Lung (tissue), 12 donors: ENCODE measurements around the gene VEGFA. TPM values are rescaled to one million over a fixed set of nuclear protein-coding genes. Genes with fewer than 3 reads are reported as not detected.

Experiments used
- ATAC-seq: fragments of 200-7000 bp; cut with Tn5 transposase; one replicate; pipeline ENCODE4 v1.9.1; 2020; ENCODE audit warnings: moderate number of reproducible peaks; ENCODE audit not compliant: insufficient read depth, low FRiP score
- DNase-seq, 3 donors: peaks; one replicate each; pipeline ENCODE4 v3.0.0-alpha.2; 2013 to 2017
- H3K27ac ChIP-seq, 2 donors: one replicate each; pipeline ENCODE4 v1.5.1; 2013; ENCODE audit warnings: mild to moderate bottlenecking in 2 of 2, moderate library complexity in 2 of 2, control low read depth in 1 of 2, inconsistent platforms in 1 of 2, low read depth in 1 of 2, low read length in 1 of 2
- H3K27me3 ChIP-seq, 3 donors: one replicate each; pipeline ENCODE4 v1.5.1; 2013; ENCODE audit warnings: low read length in 2 of 3; ENCODE audit not compliant: control insufficient read depth in 3 of 3, insufficient read depth in 3 of 3
- H3K36me3 ChIP-seq, 4 donors: one replicate each; pipeline ENCODE4 v1.5.1; 2013; ENCODE audit warnings: low read length in 4 of 4, mild to moderate bottlenecking in 1 of 4, moderate library complexity in 1 of 4; ENCODE audit not compliant: control insufficient read depth in 4 of 4, insufficient read depth in 4 of 4
- H3K4me1 ChIP-seq, 5 donors: one replicate each; pipeline ENCODE4 v1.5.1; 2013; ENCODE audit warnings: low read length in 5 of 5, mild to moderate bottlenecking in 2 of 5, moderate library complexity in 1 of 5; ENCODE audit not compliant: control insufficient read depth in 5 of 5, insufficient read depth in 5 of 5
- H3K4me3 ChIP-seq: one replicate; pipeline ENCODE4 v1.5.1; 2013; ENCODE audit warnings: mild to moderate bottlenecking, control low read depth, moderate library complexity
- H3K9ac ChIP-seq, 2 donors: one replicate each; pipeline ENCODE4 v1.5.1; 2013; ENCODE audit warnings: low read length in 2 of 2, control low read depth in 1 of 2; ENCODE audit not compliant: insufficient read depth in 1 of 2
- H3K9me3 ChIP-seq, 4 donors: one replicate each; pipeline ENCODE4 v1.5.1; 2013; ENCODE audit warnings: low read length in 3 of 4, mild to moderate bottlenecking in 1 of 4, moderate library complexity in 1 of 4; ENCODE audit not compliant: control insufficient read depth in 4 of 4, insufficient read depth in 3 of 4
- CTCF ChIP-seq: IDR thresholded peaks from 2 replicates; pipeline ENCODE4 v1.5.1; 2012; ENCODE audit warnings: mild to moderate bottlenecking; ENCODE audit errors: control extremely low read depth, extremely low read depth
- WGBS, 2 donors: extraction: QIAGEN DNeasy Blood & Tissue Kit; methylation state at CpG; one replicate each; pipeline ENCODE4 v1.1.7; 2013; 5-methylcytosine and 5-hydroxymethylcytosine counted together
- polyA plus RNA-seq, 2 donors: library from polyadenylated mRNA; stranded (reverse); fragments of 200-250 nt; gene quantifications; one replicate each; pipeline ENCODE4 v1.2.1, GENCODE V29; 2013
- total RNA-seq, 2 donors: library from RNA; depleted of rRNA in 1 of 2; stranded (reverse); fragments of >200 nt in 1 of 2; gene quantifications; one replicate each; pipeline ENCODE4 v1.2.1, GENCODE V29; 2014 to 2021
- donor health status: control.
- donor health status: control.
- donor health status: Bipolar disorder and iron deficiency.
- donor health status: healthy.
- donor health status: DM: yes; HTN: yes; CAD: no.

Gene VEGFA
- total and polyA plus RNA-seq, 4 donors = 98.3 to 275 (median 140) TPM

- no peak for TF ChIP-seq CTCF
- Histone ChIP-seq H3K4me3 (no peak overlapping the region), H3K4me1 (peaks cover 3 to 28% (median 7%) of the 10 kb centered on the region in 5 donors), H3K36me3 (peaks cover 29 to 69% (median 54%) of the 10 kb centered on the region in 4 donors), H3K27me3 (no peaks in the 10 kb centered on the region), H3K9me3 (no peaks in the 10 kb centered on the region), H3K27ac (no peak overlapping the region), H3K9ac (no peak overlapping the region)
- no peak for ATAC-seq
- peak; percentile 83 to 96 (median 90) for DNase-seq
- 70 to 92% methylated on average over 8 of the region's 8 CpGs for WGBS, 2 donors
These were observed 9.8 kb downstream of the VEGFA start for GRCh38 chr6:43779852-43780236.

- H3K9ac ChIP-seq = no peak overlapping the region
- no peak overlapping the region for H3K27ac ChIP-seq
- 91 to 93% methylated on average over 12 to 13 of the region's 13 CpGs for WGBS, 2 donors
These were observed 10.3 kb downstream of the VEGFA start for GRCh38 chr6:43780293-43780692.

GRCh38 chr6:43780941-43781928 is 11.2 kb downstream of the VEGFA start:
- Histone ChIP-seq H3K27me3 (no peaks in the 10 kb centered on the region), H3K4me1 (peaks cover 0 to 19% (median 3%) of the 10 kb centered on the region in 5 donors), H3K36me3 (peaks cover 36 to 69% (median 56%) of the 10 kb centered on the region in 4 donors), H3K9me3 (no peaks in the 10 kb centered on the region), H3K9ac (no peak overlapping the region), H3K4me3 (no peak overlapping the region), H3K27ac (no peak overlapping the region)
- ATAC-seq (no peak), DNase-seq (no peak)
- no peak for TF ChIP-seq CTCF
- 83 to 90% methylated on average over 24 of the region's 24 CpGs for WGBS, 2 donors

More at GRCh38 chr6:43780293-43780692, 10.3 kb downstream of the VEGFA start:
- DNase-seq (no peak), ATAC-seq (no peak)
- Histone ChIP-seq H3K36me3 (peaks cover 33 to 68% (median 58%) of the 10 kb centered on the region in 4 donors), H3K4me3 (no peak overlapping the region), H3K9me3 (no peaks in the 10 kb centered on the region), H3K27me3 (no peaks in the 10 kb centered on the region), H3K4me1 (peaks cover 2 to 23% (median 3%) of the 10 kb centered on the region in 5 donors)
- TF ChIP-seq CTCF = no peak
